GM19452 (cell line): Measurements from ENCODE around the gene DIS3L2.
"Not testable (repeated sequence)": the region's sequence is repeated elsewhere in the genome, so short reads cannot be mapped to it uniquely, and the experiment has no call there.

Experiments used
- ATAC-seq: cut with Tn5 transposase; IDR thresholded peaks from one replicate; pipeline ENCODE4 v1.9.1; 2021; ENCODE audit not compliant: unreplicated experiment

The DIS3L2 gene

GRCh38 chr2:232162187-232162586 lies 200.7 kb downstream of the DIS3L2 start:
- no peak for ATAC-seq

- ATAC-seq = no peak
Measured at GRCh38 chr2:232170396-232170795, 208.9 kb downstream of the DIS3L2 start.

DNA sequence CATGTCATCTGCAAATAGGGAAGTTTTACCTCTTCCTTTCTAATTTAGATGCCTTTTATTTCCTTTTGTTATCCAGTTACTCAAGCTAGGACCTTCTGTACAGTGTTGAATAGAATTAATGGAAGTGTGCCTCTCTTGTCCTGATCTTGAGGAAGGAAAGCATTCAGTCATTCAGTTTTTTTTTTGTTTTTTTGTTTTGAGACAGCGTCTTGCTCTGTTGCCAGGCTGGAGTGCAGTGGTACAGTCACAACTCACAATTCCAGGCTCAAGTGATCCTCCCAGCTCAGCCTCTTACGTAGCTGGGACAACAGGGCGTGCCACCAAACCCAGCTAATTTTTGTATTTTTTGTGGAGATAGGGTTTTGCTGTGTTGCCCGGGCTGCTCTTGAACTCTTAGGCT lies 213.1 kb downstream of the DIS3L2 start:
- no peak for ATAC-seq

DNA sequence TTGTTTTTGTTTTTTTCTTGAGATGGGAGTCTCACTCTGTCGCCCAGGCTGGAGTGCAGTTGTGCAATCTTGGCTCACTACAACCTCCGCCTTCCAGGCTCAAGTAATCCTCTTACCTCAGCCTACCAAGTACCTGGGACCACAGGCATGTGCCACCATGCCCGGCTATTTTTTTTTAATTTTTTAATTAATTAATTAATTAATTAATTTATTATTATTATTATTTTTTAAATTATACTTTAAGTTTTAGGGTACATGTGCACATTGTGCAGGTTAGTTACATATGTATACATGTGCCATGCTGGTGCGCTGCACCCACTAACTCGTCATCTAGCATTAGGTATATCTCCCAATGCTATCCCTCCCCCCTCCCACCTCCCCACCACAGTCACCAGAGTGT lies 215.1 kb downstream of the DIS3L2 start:
- ATAC-seq = not testable (repeated sequence)

DNA sequence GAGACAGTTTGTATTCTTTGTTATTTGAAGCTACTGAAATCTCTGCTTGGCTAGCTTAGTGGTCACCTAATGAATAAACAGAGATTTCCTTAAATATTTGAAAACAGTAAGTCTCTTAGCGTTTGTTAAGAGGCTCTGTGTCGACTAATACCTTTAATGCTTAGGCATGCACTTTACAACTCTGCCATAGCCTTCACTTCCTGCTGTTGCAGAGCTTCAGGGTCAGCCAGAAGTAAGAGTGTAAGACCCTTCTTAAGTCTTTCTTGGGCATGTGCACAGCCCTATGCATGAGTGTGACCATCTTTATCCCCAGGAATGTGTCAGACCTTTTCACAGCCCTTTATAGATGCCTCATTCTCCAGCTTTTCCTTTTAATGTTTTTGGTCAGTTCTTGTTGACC lies 221.8 kb downstream of the DIS3L2 start:
- no peak for ATAC-seq

GRCh38 chr2:232184346-232184745 lies 222.8 kb downstream of the DIS3L2 start:
- ATAC-seq = no peak

- ATAC-seq = no peak
Measured at GRCh38 chr2:232190796-232191195, 229.3 kb downstream of the DIS3L2 start.

GRCh38 chr2:232195487-232195886 lies 234.0 kb downstream of the DIS3L2 start:
- no peak for ATAC-seq

DNA sequence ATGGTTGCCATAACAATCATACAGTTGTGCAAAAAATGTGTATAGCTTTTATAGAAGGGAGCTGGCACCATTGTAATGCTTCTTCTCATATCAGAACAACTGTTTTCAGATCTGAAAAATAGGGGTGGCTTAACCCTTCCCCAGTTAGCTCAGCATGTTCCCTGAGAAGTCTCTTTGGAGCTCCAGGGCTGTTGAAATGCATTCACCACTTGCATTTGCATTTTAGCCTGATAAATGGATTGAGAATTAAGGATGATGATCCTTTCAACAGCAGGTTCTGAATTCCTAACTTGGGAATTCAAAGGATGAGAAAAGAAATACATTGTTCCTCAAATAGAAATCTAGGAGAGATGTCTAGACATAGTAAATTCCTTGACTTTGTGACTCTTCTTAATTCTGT lies 235.3 kb downstream of the DIS3L2 start:
- no peak for ATAC-seq

DNA sequence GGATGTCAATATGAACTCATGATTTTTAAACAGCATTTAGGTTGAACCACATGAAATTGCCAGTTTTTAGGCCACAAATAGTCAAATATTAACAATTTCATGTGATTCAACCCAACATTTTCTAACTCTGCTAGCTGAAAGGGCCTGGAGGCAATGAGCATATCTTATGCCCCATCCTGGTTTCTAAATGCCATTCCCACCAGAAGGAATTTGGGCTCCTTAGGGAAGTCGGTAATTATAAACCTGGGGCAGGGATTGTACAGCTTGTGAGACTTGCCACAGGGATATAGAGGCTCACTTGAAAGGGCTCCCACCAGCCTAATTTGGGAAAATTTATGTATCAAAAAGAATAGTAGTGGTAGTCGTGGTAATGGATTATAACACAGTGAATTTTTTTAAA lies 238.7 kb downstream of the DIS3L2 start:
- ATAC-seq = no peak

- no peak for ATAC-seq
Measured at GRCh38 chr2:232203166-232203891, 241.8 kb downstream of the DIS3L2 start.

GRCh38 chr2:232203936-232204335 lies 242.4 kb downstream of the DIS3L2 start:
- ATAC-seq = no peak

DNA sequence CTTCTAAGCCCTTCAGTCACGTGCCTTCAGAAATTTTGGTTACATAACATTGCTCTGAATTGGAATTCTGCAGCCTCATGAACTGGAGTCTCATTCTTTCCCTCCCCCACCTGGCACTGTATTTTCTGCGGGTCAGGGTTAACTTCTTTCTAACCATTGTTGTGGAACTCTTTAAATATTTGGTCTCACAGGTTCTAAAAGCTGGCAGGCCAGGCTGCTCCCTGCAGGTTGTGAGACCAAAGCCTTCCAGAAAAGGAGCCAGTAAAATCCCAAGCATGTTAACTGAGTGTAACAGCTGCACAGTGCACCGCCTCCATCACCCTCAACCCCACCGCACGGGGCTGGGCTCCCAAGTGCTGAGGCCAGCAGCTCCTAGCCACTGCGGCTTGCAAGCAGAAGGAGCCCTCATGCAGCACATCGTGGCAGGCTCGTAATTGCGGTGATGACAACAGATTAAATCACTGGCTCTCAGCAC lies 243.0 kb downstream of the DIS3L2 start:
- ATAC-seq = no peak

GRCh38 chr2:232207174-232207573 lies 245.7 kb downstream of the DIS3L2 start:
- ATAC-seq = no peak

DNA sequence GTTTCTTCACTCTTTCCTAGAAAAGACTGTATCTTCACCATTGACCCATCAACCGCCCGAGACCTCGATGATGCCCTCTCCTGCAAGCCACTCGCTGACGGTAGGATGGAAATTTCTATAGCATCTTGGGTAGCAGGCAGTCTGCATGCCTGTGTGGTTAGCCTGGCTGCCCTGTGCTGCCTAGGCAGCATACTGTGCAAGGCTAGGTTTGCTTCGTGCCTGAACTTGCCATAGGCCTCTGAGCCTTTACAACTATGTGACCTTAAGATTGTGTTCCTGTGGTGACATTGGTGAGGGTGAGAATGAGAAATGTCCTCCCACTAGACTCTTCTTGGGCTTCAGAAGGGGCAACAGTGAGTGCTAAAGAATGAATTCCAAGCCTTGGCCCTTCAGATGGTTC lies 248.8 kb downstream of the DIS3L2 start:
- no peak for ATAC-seq

- peak; percentile 83 for ATAC-seq
Measured at GRCh38 chr2:232211743-232212686, 250.5 kb downstream of the DIS3L2 start.

GRCh38 chr2:232213176-232213575 lies 251.7 kb downstream of the DIS3L2 start:
- no peak for ATAC-seq

- no peak for ATAC-seq
Measured at GRCh38 chr2:232214053-232214452, 252.5 kb downstream of the DIS3L2 start.

GRCh38 chr2:232216028-232216427 lies 254.5 kb downstream of the DIS3L2 start:
- no peak for ATAC-seq

DNA sequence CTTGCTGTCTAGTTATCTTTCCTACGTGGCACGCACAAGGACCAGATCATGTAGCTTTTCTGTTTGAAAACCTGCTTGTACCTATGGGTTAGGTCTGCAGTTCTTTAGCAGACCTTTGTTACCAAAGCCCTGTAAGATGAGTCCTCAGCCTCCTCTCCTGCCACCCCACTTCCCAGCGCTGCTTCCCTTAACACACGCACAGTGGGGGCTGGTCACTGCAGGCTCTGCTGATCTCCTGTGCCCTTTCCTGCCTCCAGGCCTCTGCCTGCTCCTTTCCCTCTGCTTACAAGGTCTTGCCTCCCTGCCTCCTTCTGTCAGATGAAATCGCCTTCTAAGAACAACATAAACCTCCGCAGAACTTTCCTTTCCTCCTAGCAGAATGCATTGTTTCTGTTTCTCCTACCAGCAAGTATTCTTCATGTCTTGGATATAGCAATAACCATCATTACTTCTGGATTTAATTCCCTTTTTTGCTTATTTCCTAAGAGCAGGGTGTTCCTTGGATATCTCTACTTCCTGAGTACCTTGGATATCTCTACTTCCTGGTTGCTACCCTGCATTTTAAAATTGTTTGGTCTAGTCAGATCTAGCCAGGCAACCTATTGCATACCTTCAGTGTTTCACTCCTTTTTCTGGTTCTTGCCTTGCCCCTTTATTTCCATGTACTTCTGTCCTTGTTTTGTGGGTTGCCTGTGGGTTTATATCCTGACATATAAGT lies 257.4 kb downstream of the DIS3L2 start:
- ATAC-seq = no peak

DNA sequence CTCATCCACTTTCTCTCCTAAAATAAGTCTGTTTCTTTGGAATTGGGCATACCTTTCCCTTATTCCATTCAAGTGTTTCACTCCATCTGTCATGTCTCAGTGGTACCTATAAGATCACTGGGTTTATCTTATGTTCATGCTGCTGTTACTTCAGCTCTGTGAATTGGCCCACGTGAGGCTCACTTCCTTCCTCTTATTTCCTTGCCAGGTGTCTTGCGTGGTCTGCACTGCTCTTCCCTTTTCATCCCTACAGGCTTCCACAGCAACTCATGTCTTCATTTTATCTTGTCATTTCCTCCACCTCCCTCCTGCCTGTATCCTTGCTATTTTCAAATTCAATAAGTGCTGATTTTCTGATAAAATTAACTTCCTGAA lies 258.0 kb downstream of the DIS3L2 start:
- ATAC-seq = no peak
